ENCODE measurements around the gene PRSS21.

Gene PRSS21

GRCh38 chr16:2816751-2817339 is at the start of gene PRSS21:
TSS of gene PRSS21 (plus strand) at chr16:2817237. CDS start at chr16:2817269, 32 bp downstream.
- DNase-seq, result peak; percentile 53

- no peak for DNase-seq
These were observed 49.1 kb upstream of the PRSS21 start for GRCh38 chr16:2767891-2768290.

GRCh38 chr16:2768403-2769089 is 48.5 kb upstream of the PRSS21 start:
- no peak for DNase-seq

- DNase-seq, result no peak
These were observed 47.9 kb upstream of the PRSS21 start for GRCh38 chr16:2769100-2769529.

- DNase-seq, result no peak
These were observed 47.4 kb upstream of the PRSS21 start for GRCh38 chr16:2769675-2770056.

- no peak for DNase-seq
These were observed 46.7 kb upstream of the PRSS21 start for GRCh38 chr16:2770057-2770951.

GRCh38 chr16:2771496-2772402 is 45.3 kb upstream of the PRSS21 start:
- DNase-seq, result no peak

- no peak for DNase-seq
These were observed 43.7 kb upstream of the PRSS21 start for GRCh38 chr16:2773188-2773968.

- DNase-seq, result no peak
These were observed 42.7 kb upstream of the PRSS21 start for GRCh38 chr16:2774161-2774891.

GRCh38 chr16:2775131-2775716 is 41.8 kb upstream of the PRSS21 start:
- DNase-seq, result no peak

- DNase-seq, result no peak
These were observed 41.1 kb upstream of the PRSS21 start for GRCh38 chr16:2775765-2776499.

- DNase-seq, result peak; percentile 51
These were observed 40.4 kb upstream of the PRSS21 start for GRCh38 chr16:2776500-2777139.

- DNase-seq, result peak; percentile 92
These were observed 39.7 kb upstream of the PRSS21 start, which contains the start of gene ELOB for GRCh38 chr16:2777231-2777902. TSS of gene ELOB (minus strand) at chr16:2777280. CDS start at chr16:2777239, 41 bp downstream.

- no peak for DNase-seq
These were observed 39.0 kb upstream of the PRSS21 start for GRCh38 chr16:2777903-2778629.

- DNase-seq, result no peak
These were observed 38.4 kb upstream of the PRSS21 start for GRCh38 chr16:2778630-2778958.

- DNase-seq, result no peak
These were observed 37.7 kb upstream of the PRSS21 start for GRCh38 chr16:2779151-2779920.

Data from stimulated activated CD4-positive, alpha-beta T cell treated with anti-CD3 and anti-CD28 coated beads, Interleukin-15, amount 100 ng/mL, for 24 hours (primary cell).